ENCODE measurements around the gene CREB5. TPM values are rescaled to one million over a fixed set of nuclear protein-coding genes. Genes with fewer than 3 reads are reported as not detected.

The CREB5 gene
- total RNA-seq, 1 experiment from 2014 or later: 40.5 TPM

DNA sequence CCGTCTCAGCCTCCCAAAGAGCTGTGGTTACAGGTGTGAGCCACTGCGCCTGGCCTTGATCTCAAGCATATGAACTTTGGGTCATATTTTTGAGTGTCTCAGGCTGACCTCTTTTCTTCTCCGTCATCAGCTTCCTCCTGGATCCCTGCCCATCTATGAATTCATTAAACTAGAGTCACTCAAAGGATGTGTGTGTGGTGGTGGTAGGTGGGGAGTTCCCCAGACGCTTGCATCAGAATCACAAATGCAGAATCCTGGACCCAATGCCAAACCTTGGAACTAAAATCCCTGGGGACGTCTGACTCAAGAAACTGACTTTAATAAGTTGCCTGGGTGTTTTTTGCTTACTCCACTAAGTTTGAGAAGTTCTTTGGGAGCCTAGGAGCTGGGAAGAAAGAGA, 6.7 kb upstream of the CREB5 start:
- Mint-ChIP-seq H3K27me3 (ENCODE audit: insufficient read depth, unreplicated experiment) (no peaks in the 10 kb centered on the region), H3K9me3 (ENCODE audit: unreplicated experiment) (no peaks in the 10 kb centered on the region), H3K27ac (ENCODE audit: low read depth, unreplicated experiment) (peak overlapping the region; percentile 84), H3K4me1 (ENCODE audit: insufficient read depth, unreplicated experiment) (peaks cover 35% of the 10 kb centered on the region), H3K36me3 (ENCODE audit: insufficient read depth, unreplicated experiment) (no peaks in the 10 kb centered on the region), H3K4me3 (ENCODE audit: unreplicated experiment) (no peak overlapping the region)
- peak; percentile 98 for DNase-seq (ENCODE audit: unreplicated experiment)
- POLR2A ChIA-PET: interaction anchor here (0.6 to 1.7 kb wide), 17 partner anchors 10 to 1207 kb away, joined by 3 to 6 read pairs (median 3); no protein-coding TSS in a partner anchor
- CTCF ChIA-PET: interaction anchor here (0.7 to 1.5 kb wide), 2 partner anchors 16 to 107 kb away, joined by 4 to 13 read pairs; no protein-coding TSS in a partner anchor
- intact Hi-C loops (cut with micrococcal nuclease): loop anchor here (5.0 kb wide), 4 partner anchors 108 to 452 kb away; no protein-coding TSS in a partner anchor
- TF ChIP-seq, protein P1, sequence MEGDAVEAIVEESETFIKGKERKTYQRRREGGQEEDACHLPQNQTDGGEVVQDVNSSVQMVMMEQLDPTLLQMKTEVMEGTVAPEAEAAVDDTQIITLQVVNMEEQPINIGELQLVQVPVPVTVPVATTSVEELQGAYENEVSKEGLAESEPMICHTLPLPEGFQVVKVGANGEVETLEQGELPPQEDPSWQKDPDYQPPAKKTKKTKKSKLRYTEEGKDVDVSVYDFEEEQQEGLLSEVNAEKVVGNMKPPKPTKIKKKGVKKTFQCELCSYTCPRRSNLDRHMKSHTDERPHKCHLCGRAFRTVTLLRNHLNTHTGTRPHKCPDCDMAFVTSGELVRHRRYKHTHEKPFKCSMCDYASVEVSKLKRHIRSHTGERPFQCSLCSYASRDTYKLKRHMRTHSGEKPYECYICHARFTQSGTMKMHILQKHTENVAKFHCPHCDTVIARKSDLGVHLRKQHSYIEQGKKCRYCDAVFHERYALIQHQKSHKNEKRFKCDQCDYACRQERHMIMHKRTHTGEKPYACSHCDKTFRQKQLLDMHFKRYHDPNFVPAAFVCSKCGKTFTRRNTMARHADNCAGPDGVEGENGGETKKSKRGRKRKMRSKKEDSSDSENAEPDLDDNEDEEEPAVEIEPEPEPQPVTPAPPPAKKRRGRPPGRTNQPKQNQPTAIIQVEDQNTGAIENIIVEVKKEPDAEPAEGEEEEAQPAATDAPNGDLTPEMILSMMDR (IDR thresholded peaks at IDR 0.05; ENCODE audit: unreplicated experiment): no peak
- BruUV-seq (replicated peaks): no TSS peak

- CTCF ChIA-PET: interaction anchor here (0.7 to 1.5 kb wide), 2 partner anchors 16 to 107 kb away, joined by 4 to 13 read pairs; no protein-coding TSS in a partner anchor
These were observed 6.1 kb upstream of the CREB5 start for GRCh38 chr7:28406192-28406591.

GRCh38 chr7:28407651-28408050, 4.7 kb upstream of the CREB5 start:
- BruUV-seq (replicated peaks): no TSS peak
- H3K9me3 Mint-ChIP-seq (ENCODE audit: unreplicated experiment): no peaks in the 10 kb centered on the region
- H3K36me3 Mint-ChIP-seq (ENCODE audit: insufficient read depth, unreplicated experiment): no peaks in the 10 kb centered on the region
- no peak overlapping the region for H3K4me3 Mint-ChIP-seq (ENCODE audit: unreplicated experiment)
- TF ChIP-seq, protein P1 (IDR thresholded peaks at IDR 0.05; ENCODE audit: unreplicated experiment): no peak
- intact Hi-C loops (cut with micrococcal nuclease): loop anchor here (5.0 kb wide), 4 partner anchors 110 to 450 kb away; no protein-coding TSS in a partner anchor
- peaks cover 5% of the 10 kb centered on the region for H3K27me3 Mint-ChIP-seq (ENCODE audit: insufficient read depth, unreplicated experiment)
- ChIA-PET CTCF (interaction anchor here (0.6 to 1.3 kb wide), 3 partner anchors 19 to 513 kb away, joined by 3 to 5 read pairs (median 3); no protein-coding TSS in a partner anchor), POLR2A (interaction anchor here (0.6 to 2.1 kb wide), 11 partner anchors 10 to 857 kb away, joined by 3 to 8 read pairs (median 4); no protein-coding TSS in a partner anchor)
- peak; percentile 53 for DNase-seq (ENCODE audit: unreplicated experiment)
- no peak overlapping the region for H3K27ac Mint-ChIP-seq (ENCODE audit: low read depth, unreplicated experiment)
- H3K4me1 Mint-ChIP-seq (ENCODE audit: insufficient read depth, unreplicated experiment): peaks cover 35% of the 10 kb centered on the region

More at GRCh38 chr7:28406192-28406591, 6.1 kb upstream of the CREB5 start:
- TF ChIP-seq, protein P1 (IDR thresholded peaks at IDR 0.05; ENCODE audit: unreplicated experiment): no peak
- H3K4me3 Mint-ChIP-seq (ENCODE audit: unreplicated experiment): no peak overlapping the region
- no TSS peak for BruUV-seq (replicated peaks)
- H3K36me3 Mint-ChIP-seq (ENCODE audit: insufficient read depth, unreplicated experiment): no peaks in the 10 kb centered on the region
- POLR2A ChIA-PET: interaction anchor here (0.6 to 1.7 kb wide), 16 partner anchors 10 to 1206 kb away, joined by 3 to 6 read pairs (median 3); no protein-coding TSS in a partner anchor
- peaks cover 35% of the 10 kb centered on the region for H3K4me1 Mint-ChIP-seq (ENCODE audit: insufficient read depth, unreplicated experiment)
- intact Hi-C loops (cut with micrococcal nuclease): loop anchor here (5.0 kb wide), 4 partner anchors 109 to 451 kb away; no protein-coding TSS in a partner anchor
- no peaks in the 10 kb centered on the region for H3K9me3 Mint-ChIP-seq (ENCODE audit: unreplicated experiment)
- H3K27me3 Mint-ChIP-seq (ENCODE audit: insufficient read depth, unreplicated experiment): no peaks in the 10 kb centered on the region
- no peak for DNase-seq (ENCODE audit: unreplicated experiment)
- H3K27ac Mint-ChIP-seq (ENCODE audit: low read depth, unreplicated experiment): peak overlapping the region; percentile 84

GRCh38 chr7:28408105-28408959, 4.0 kb upstream of the CREB5 start:
- DNase-seq (ENCODE audit: unreplicated experiment): no peak
- intact Hi-C loops (cut with micrococcal nuclease): loop anchor here (5.0 kb wide), 4 partner anchors 111 to 449 kb away; no protein-coding TSS in a partner anchor
- TF ChIP-seq, protein P1 (IDR thresholded peaks at IDR 0.05; ENCODE audit: unreplicated experiment): no peak
- H3K4me3 Mint-ChIP-seq (ENCODE audit: unreplicated experiment): peak overlapping the region; percentile 79
- CTCF ChIA-PET: interaction anchor here (0.6 to 1.3 kb wide), 4 partner anchors 20 to 512 kb away, joined by 3 to 5 read pairs (median 3); no protein-coding TSS in a partner anchor
- BruUV-seq (replicated peaks): no TSS peak
- POLR2A ChIA-PET: interaction anchor here (0.6 to 2.1 kb wide), 9 partner anchors 9 to 856 kb away, joined by 3 to 8 read pairs (median 5); no protein-coding TSS in a partner anchor
- peaks cover 35% of the 10 kb centered on the region for H3K4me1 Mint-ChIP-seq (ENCODE audit: insufficient read depth, unreplicated experiment)
- H3K27me3 Mint-ChIP-seq (ENCODE audit: insufficient read depth, unreplicated experiment): peaks cover 12% of the 10 kb centered on the region
- peak overlapping the region; percentile 90 for H3K27ac Mint-ChIP-seq (ENCODE audit: low read depth, unreplicated experiment)
- no peaks in the 10 kb centered on the region for H3K9me3 Mint-ChIP-seq (ENCODE audit: unreplicated experiment)
- no peaks in the 10 kb centered on the region for H3K36me3 Mint-ChIP-seq (ENCODE audit: insufficient read depth, unreplicated experiment)
